OCI-LY3 (cell line): ENCODE data around the gene PDE10A.

Experiments used
- H2AFZ ChIP-seq: fragments of 200-600, 300-600 bp; shearing (Covaris generic); 2 replicates; pipeline ENCODE4 v1.6.0; 2014; ENCODE audit warnings: antibody characterized with exemption, low read depth, low read length
- H3K27ac ChIP-seq: fragments of 200-600, 300-600 bp; sonication (generic); 2 replicates; pipeline ENCODE4 v1.5.1; 2014; ENCODE audit warnings: mild to moderate bottlenecking, low read length, moderate library complexity, mixed read lengths
- H3K27me3 ChIP-seq: fragments of 200-600, 300-600 bp; sonication (generic); 2 replicates; pipeline ENCODE4 v1.6.1; 2014; ENCODE audit warnings: low read depth, low read length, mixed read lengths
- H3K36me3 ChIP-seq: fragments of 200-600, 300-600 bp; sonication (generic); replicated peaks from 2 replicates; pipeline ENCODE3; 2014; ENCODE audit warnings: low read depth, low read length, mixed read lengths
- H3K4me1 ChIP-seq: fragments of 300-600, 200-600 bp; sonication (generic); 2 replicates; pipeline ENCODE4 v1.6.1; 2014; ENCODE audit warnings: low read length, mixed read lengths
- H3K4me2 ChIP-seq: fragments of 200-600, 300-600 bp; sonication (generic); 2 replicates; pipeline ENCODE4 v1.6.1; 2014; ENCODE audit warnings: low read length, mixed read lengths
- H3K4me3 ChIP-seq: fragments of 300-600, 200-600 bp; sonication (generic); 2 replicates; pipeline ENCODE4 v1.5.1; 2014; ENCODE audit warnings: antibody characterized with exemption, mild to moderate bottlenecking, low read length, moderate library complexity
- H3K79me2 ChIP-seq: fragments of 300-600, 200-600 bp; shearing (Covaris generic); 2 replicates; pipeline ENCODE4 v1.6.1; 2014; ENCODE audit warnings: mild to moderate bottlenecking, low read length, mixed read lengths
- H3K9ac ChIP-seq: fragments of 300-600, 200-600 bp; shearing (Covaris generic); 2 replicates; pipeline ENCODE4 v1.6.0; 2014; ENCODE audit warnings: mild to moderate bottlenecking, low read length, moderate library complexity
- H3K9me3 ChIP-seq: fragments of 200-600, 300-600 bp; shearing (Covaris generic); 2 replicates; pipeline ENCODE4 v1.6.1; 2014; ENCODE audit warnings: low read length, mixed read lengths; ENCODE audit not compliant: insufficient read depth
- H4K20me1 ChIP-seq: fragments of 200-600, 300-600 bp; sonication (generic); 2 replicates; pipeline ENCODE4 v1.6.1; 2016; ENCODE audit warnings: low read length, mixed read lengths; ENCODE audit not compliant: insufficient read depth
- EZH2phosphoT487 ChIP-seq: fragments of 200-600 bp; shearing (Covaris generic); IDR thresholded peaks from 2 replicates; pipeline ENCODE4 v1.6.1; 2018; ENCODE audit warnings: antibody characterized with exemption, mixed run types, low read depth
- TF ChIP-seq, protein P1 (sequence below): fragments of 200-600, 300-600 bp; sonication (generic); IDR thresholded peaks from 2 replicates; pipeline ENCODE4 v1.5.1; 2014; ENCODE audit warnings: antibody characterized with exemption, low read length, low read depth

The PDE10A gene

GRCh38 chr6:165636402-165637048 is 26.5 kb downstream of the PDE10A start:
- TF ChIP-seq EZH2phosphoT487, result no peak
- TF ChIP-seq, protein P1, sequence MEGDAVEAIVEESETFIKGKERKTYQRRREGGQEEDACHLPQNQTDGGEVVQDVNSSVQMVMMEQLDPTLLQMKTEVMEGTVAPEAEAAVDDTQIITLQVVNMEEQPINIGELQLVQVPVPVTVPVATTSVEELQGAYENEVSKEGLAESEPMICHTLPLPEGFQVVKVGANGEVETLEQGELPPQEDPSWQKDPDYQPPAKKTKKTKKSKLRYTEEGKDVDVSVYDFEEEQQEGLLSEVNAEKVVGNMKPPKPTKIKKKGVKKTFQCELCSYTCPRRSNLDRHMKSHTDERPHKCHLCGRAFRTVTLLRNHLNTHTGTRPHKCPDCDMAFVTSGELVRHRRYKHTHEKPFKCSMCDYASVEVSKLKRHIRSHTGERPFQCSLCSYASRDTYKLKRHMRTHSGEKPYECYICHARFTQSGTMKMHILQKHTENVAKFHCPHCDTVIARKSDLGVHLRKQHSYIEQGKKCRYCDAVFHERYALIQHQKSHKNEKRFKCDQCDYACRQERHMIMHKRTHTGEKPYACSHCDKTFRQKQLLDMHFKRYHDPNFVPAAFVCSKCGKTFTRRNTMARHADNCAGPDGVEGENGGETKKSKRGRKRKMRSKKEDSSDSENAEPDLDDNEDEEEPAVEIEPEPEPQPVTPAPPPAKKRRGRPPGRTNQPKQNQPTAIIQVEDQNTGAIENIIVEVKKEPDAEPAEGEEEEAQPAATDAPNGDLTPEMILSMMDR, result no peak
- Histone ChIP-seq H3K4me2 (no peak overlapping the region), H3K27ac (no peak overlapping the region)

DNA sequence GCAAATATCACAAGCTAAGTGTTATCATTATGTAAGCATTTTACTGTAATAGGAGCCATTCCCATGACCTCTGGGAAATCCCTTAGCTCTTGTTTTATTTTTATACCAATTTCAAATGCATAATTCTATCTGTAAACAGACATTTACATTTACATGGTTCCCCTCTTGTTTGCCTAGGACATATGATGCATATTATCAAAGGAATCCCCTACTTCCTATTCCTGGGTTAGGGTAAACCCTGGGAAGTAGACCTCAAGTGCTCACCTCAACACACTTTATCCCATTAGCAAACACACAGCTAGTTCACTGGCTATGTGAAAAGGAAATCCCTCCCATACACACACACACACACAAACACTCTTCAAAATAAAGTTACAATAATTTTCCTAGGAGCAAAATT is 27.1 kb downstream of the PDE10A start:
- TF ChIP-seq, protein P1, result no peak
- no peak for TF ChIP-seq EZH2phosphoT487

More at GRCh38 chr6:165636402-165637048, 26.5 kb downstream of the PDE10A start:
- H2AFZ ChIP-seq, result no peak overlapping the region
- no peaks in the 10 kb centered on the region for H3K9me3 ChIP-seq
- no peaks in the 10 kb centered on the region for H3K79me2 ChIP-seq
- H3K4me3 ChIP-seq, result no peak overlapping the region
- no peaks in the 10 kb centered on the region for H4K20me1 ChIP-seq
- no peaks in the 10 kb centered on the region for H3K36me3 ChIP-seq
- H3K4me1 ChIP-seq, result no peaks in the 10 kb centered on the region
- no peak overlapping the region for H3K9ac ChIP-seq
- no peaks in the 10 kb centered on the region for H3K27me3 ChIP-seq

DNA sequence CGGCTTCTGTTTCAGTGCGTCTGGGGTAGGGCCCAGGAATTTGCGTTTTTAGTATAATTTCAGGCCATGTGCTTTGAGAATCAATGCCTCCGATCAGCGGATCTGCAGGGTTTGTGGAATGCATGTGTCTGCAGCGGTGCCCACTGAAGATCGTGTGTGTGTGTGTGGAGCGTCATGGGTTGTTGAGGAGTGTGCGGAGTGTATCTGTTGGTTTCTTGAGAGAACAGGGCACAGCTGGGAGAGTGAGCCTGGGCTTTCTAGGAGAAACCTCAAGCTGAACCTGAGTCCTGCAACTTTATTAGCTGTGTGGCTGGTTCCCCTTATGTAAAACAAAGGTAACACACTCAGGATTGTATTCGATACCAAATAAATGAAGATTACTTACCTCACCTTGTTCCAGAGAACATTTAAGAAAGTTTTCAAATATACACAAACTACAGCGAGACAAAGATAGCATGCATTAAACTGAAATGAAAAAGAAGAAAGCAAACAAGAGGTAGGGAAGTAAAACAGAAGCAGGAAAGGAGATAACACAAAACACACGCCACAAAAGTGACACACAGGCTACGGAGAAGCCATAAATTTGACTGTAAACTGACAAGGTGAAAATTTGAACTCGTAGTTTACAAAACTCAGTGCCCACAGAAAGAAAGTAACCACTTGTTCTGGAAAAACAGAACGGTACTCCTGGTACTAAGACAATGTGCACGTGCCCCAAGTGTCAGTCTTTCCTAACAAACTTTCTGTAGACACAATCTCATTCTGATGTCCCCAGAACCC is 28.8 kb downstream of the PDE10A start:
- TF ChIP-seq EZH2phosphoT487, result no peak
- TF ChIP-seq, protein P1, result no peak
- Histone ChIP-seq H3K36me3 (no peaks in the 10 kb centered on the region), H3K4me2 (no peak overlapping the region), H3K27me3 (no peaks in the 10 kb centered on the region), H4K20me1 (no peaks in the 10 kb centered on the region), H3K4me1 (no peaks in the 10 kb centered on the region), H2AFZ (no peak overlapping the region), H3K9ac (no peak overlapping the region), H3K27ac (no peak overlapping the region), H3K79me2 (no peaks in the 10 kb centered on the region), H3K9me3 (no peaks in the 10 kb centered on the region), H3K4me3 (no peak overlapping the region)

More for the DNA sequence above, 27.1 kb downstream of the PDE10A start:
- H3K4me3 ChIP-seq, result no peak overlapping the region
- H3K79me2 ChIP-seq, result no peaks in the 10 kb centered on the region
- no peak overlapping the region for H3K4me2 ChIP-seq
- no peaks in the 10 kb centered on the region for H3K36me3 ChIP-seq
- no peaks in the 10 kb centered on the region for H3K4me1 ChIP-seq
- H4K20me1 ChIP-seq, result no peaks in the 10 kb centered on the region
- H3K9ac ChIP-seq, result no peak overlapping the region
- no peak overlapping the region for H3K27ac ChIP-seq
- H2AFZ ChIP-seq, result no peak overlapping the region
- no peaks in the 10 kb centered on the region for H3K9me3 ChIP-seq
- no peaks in the 10 kb centered on the region for H3K27me3 ChIP-seq

GRCh38 chr6:165632194-165632593 is 30.8 kb downstream of the PDE10A start:
- Histone ChIP-seq H3K79me2 (no peaks in the 10 kb centered on the region), H3K36me3 (no peaks in the 10 kb centered on the region), H3K4me1 (no peaks in the 10 kb centered on the region), H3K4me2 (no peak overlapping the region), H3K27me3 (no peaks in the 10 kb centered on the region), H3K27ac (no peak overlapping the region), H4K20me1 (no peaks in the 10 kb centered on the region), H3K4me3 (no peak overlapping the region), H2AFZ (no peak overlapping the region), H3K9ac (no peak overlapping the region), H3K9me3 (no peaks in the 10 kb centered on the region)
- TF ChIP-seq EZH2phosphoT487, result no peak
- TF ChIP-seq, protein P1, result no peak
